ENCODE data around the gene CEP83.
A peak's percentile ranks its signal among the peaks of the same experiment; 100 is the strongest.

Gene CEP83

DNA sequence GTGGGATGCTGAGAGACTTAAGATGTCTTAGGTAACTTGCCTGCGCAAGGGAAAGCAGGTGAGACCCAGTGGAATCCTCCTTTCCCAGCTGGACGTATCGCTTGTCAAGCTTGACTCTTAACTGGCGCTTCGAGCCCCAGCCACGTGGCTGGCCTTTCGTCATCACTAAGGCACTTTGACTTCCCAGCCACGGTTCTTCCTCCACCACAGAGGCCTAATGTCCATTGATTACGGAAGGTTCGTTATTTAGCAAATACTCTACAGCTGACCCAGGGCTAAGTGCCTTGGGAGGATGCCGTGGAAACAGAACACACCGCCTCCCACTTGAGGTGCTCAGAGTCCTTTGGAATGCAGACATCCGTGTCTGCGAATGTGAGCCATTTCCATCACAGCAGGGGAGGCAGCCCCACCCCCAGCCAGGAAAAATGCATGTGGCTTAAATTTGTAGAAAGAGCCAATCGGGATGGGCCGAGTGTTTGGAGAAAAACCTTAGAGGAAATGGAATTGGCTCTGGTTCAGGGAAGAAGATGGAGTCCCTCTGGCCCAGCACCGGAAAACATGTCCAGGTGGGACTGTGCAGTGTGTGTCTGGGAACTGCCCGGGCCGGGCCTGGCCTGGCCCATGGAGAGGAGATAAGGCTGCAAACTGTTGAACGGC is 195.6 kb downstream of the CEP83 start:
- TF ChIP-seq SPI1 (IDR thresholded peaks at IDR 0.05; ENCODE audit: borderline replicate concordance, low read depth) (no peak), GABPA (IDR thresholded peaks at IDR 0.05; ENCODE audit: low read depth) (no peak), POLR2AphosphoS5 (IDR thresholded peaks at IDR 0.05; ENCODE audit: low read depth) (no peak)
- TF ChIP-seq, protein P1, sequence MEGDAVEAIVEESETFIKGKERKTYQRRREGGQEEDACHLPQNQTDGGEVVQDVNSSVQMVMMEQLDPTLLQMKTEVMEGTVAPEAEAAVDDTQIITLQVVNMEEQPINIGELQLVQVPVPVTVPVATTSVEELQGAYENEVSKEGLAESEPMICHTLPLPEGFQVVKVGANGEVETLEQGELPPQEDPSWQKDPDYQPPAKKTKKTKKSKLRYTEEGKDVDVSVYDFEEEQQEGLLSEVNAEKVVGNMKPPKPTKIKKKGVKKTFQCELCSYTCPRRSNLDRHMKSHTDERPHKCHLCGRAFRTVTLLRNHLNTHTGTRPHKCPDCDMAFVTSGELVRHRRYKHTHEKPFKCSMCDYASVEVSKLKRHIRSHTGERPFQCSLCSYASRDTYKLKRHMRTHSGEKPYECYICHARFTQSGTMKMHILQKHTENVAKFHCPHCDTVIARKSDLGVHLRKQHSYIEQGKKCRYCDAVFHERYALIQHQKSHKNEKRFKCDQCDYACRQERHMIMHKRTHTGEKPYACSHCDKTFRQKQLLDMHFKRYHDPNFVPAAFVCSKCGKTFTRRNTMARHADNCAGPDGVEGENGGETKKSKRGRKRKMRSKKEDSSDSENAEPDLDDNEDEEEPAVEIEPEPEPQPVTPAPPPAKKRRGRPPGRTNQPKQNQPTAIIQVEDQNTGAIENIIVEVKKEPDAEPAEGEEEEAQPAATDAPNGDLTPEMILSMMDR (IDR thresholded peaks at IDR 0.05; ENCODE audit: insufficient read depth, low read length) = no peak
- peak overlapping the region; percentile 75 for H3K27ac ChIP-seq (replicated peaks)
- no peak overlapping the region for H3K4me3 ChIP-seq (replicated peaks; ENCODE audit: insufficient read depth, low read length)
- H3K27me3 ChIP-seq (ENCODE audit: insufficient read depth, poor library complexity, severe bottlenecking) = no peaks in the 10 kb centered on the region
- peak in 1 of 2 experiments; percentile 65 for DNase-seq (ENCODE audit: low read depth in 1 of 2, low spot score in 1 of 2)

DNA sequence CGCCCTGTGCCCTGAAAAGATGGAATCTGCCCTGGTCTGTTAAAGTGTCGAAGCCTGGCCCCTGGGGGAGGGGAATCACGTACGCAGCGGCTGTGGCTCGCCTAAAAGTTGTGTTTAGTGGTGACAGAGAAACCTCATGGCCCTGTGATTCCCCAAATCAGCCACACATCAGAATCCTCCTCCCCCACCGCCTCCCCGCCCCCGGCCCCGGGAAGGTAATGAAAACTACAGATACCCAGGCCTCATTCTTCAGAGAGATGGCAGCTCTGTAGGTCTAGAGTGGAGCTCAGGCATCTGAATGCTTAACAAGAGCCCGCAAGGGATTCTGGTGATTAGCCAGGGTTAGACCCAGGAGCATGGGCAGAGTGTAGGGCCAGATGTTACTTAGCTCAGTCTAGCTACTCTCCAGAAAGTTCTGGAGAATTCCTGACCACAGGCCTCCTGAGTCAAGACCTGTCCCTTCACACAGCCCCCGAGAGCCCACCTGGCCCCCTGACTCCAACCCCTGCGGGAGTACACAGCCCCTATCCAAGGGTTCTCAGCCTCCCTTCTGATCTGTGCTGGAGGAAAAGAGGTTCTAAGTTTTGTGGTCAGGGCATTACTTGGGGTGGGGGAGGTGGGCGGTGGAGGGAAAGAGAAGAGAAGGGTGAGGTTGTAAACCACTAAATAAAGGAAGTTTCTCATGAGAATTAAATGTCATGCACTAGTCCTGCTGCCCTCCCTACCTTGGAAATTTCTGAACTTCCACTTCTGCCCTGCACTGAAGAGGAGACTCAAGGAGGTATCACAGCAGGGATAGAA is 196.5 kb downstream of the CEP83 start:
- H3K27ac ChIP-seq (replicated peaks) = peak overlapping the region; percentile 75
- H3K27me3 ChIP-seq (ENCODE audit: insufficient read depth, poor library complexity, severe bottlenecking) = no peaks in the 10 kb centered on the region
- peak in 1 of 2 experiments; percentile 87 for DNase-seq (ENCODE audit: low read depth in 1 of 2, low spot score in 1 of 2)
- H3K4me3 ChIP-seq (replicated peaks; ENCODE audit: insufficient read depth, low read length) = peak overlapping the region; percentile 52
- TF ChIP-seq, protein P2, sequence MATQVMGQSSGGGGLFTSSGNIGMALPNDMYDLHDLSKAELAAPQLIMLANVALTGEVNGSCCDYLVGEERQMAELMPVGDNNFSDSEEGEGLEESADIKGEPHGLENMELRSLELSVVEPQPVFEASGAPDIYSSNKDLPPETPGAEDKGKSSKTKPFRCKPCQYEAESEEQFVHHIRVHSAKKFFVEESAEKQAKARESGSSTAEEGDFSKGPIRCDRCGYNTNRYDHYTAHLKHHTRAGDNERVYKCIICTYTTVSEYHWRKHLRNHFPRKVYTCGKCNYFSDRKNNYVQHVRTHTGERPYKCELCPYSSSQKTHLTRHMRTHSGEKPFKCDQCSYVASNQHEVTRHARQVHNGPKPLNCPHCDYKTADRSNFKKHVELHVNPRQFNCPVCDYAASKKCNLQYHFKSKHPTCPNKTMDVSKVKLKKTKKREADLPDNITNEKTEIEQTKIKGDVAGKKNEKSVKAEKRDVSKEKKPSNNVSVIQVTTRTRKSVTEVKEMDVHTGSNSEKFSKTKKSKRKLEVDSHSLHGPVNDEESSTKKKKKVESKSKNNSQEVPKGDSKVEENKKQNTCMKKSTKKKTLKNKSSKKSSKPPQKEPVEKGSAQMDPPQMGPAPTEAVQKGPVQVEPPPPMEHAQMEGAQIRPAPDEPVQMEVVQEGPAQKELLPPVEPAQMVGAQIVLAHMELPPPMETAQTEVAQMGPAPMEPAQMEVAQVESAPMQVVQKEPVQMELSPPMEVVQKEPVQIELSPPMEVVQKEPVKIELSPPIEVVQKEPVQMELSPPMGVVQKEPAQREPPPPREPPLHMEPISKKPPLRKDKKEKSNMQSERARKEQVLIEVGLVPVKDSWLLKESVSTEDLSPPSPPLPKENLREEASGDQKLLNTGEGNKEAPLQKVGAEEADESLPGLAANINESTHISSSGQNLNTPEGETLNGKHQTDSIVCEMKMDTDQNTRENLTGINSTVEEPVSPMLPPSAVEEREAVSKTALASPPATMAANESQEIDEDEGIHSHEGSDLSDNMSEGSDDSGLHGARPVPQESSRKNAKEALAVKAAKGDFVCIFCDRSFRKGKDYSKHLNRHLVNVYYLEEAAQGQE (IDR thresholded peaks at IDR 0.05; ENCODE audit: insufficient replicate concordance, low read depth) = peak; percentile 32
- TF ChIP-seq GABPA (IDR thresholded peaks at IDR 0.05; ENCODE audit: low read depth) = no peak
- peak; percentile 62; the same call in 1 of the 2 replicates for TF ChIP-seq SPI1 (IDR thresholded peaks at IDR 0.05; ENCODE audit: borderline replicate concordance, low read depth)
- peak; percentile 49 for TF ChIP-seq POLR2AphosphoS5 (IDR thresholded peaks at IDR 0.05; ENCODE audit: low read depth)

DNA sequence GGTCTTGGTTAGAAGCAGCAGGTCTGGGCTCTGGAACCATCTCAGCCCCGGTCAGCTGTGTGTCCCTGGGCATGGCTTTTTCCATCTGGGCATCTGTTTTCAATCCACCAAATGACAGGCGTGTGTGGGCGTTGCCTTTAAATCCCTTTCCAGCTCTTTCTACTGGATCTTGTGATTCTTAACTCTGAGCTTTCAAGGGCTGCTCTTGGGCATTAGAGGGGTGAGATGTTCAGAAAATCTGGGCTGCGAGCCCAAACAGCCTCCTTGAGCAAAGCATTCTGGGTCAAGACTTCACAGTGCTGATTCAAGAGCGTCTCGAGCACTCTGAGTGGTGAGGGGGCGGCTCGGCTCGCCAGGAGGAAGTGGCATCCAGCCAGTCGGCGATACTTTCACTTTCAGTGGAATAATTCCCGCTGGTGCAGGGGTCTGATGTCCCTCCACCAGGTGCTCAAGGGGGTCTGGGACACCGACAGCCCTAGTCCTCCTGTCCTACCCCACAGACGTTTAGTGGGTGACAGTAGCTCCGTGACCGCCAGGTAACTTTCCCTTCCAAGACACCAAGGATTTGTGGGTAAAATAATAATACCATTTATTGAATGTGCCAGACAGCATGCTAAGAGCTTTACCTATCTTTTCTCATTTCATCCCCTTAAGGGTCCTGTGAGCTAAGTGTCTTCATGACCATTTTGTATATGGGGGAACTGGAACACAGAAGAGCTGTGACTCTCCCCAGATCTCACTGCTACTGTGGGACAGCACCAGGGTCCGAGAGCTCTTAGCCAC is 197.2 kb downstream of the CEP83 start:
- TF ChIP-seq SPI1 (IDR thresholded peaks at IDR 0.05; ENCODE audit: borderline replicate concordance, low read depth) (peak; percentile 87), POLR2AphosphoS5 (IDR thresholded peaks at IDR 0.05; ENCODE audit: low read depth) (0 out of 2 replicates have a peak, but pooled peaks have one; percentile 27)
- TF ChIP-seq, protein P1 (IDR thresholded peaks at IDR 0.05; ENCODE audit: insufficient read depth, low read length) = no peak
- peak overlapping the region; percentile 52 for H3K4me3 ChIP-seq (replicated peaks; ENCODE audit: insufficient read depth, low read length)
- peak overlapping the region; percentile 75 for H3K27ac ChIP-seq (replicated peaks)
- peak in 1 of 2 experiments; percentile 74 for DNase-seq (ENCODE audit: low read depth in 1 of 2, low spot score in 1 of 2)
- H3K27me3 ChIP-seq (ENCODE audit: insufficient read depth, poor library complexity, severe bottlenecking) = no peaks in the 10 kb centered on the region

DNA sequence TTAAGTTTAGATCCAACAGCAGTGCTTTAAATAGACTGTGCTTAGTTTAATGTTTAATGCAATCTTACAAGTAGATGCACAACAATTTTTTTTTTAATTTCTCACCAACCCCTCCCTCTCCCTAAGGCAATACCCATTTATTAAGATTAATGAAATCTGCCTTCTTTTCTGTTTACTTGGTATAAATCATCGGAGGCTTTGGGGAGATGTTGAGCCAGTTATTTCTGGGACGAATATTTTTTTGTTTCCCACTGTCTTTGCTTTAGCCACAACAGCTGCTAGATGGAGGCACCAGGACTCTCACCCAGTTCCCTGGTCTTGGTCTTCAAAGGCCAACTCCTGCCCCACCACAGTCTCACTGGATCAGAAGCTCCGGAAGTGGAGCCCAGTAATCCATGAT is 197.9 kb downstream of the CEP83 start:
- TF ChIP-seq GABPA (IDR thresholded peaks at IDR 0.05; ENCODE audit: low read depth) (no peak), SPI1 (IDR thresholded peaks at IDR 0.05; ENCODE audit: borderline replicate concordance, low read depth) (no peak), POLR2AphosphoS5 (IDR thresholded peaks at IDR 0.05; ENCODE audit: low read depth) (no peak)
- TF ChIP-seq, protein P1 (IDR thresholded peaks at IDR 0.05; ENCODE audit: insufficient read depth, low read length) = no peak
- TF ChIP-seq, protein P2 (IDR thresholded peaks at IDR 0.05; ENCODE audit: insufficient replicate concordance, low read depth) = no peak
- no peak for DNase-seq (ENCODE audit: low read depth in 1 of 2, low spot score in 1 of 2)
- Histone ChIP-seq H3K27me3 (ENCODE audit: insufficient read depth, poor library complexity, severe bottlenecking) (no peaks in the 10 kb centered on the region), H3K4me3 (replicated peaks; ENCODE audit: insufficient read depth, low read length) (no peak overlapping the region), H3K27ac (replicated peaks) (peak overlapping the region; percentile 75; the same call in 1 of the 2 replicates)
